Bone marrow (tissue), 2 donors: ENCODE measurements around the gene GPC2.
"Not testable (repeated sequence)": the region's sequence is repeated elsewhere in the genome, so short reads cannot be mapped to it uniquely, and the experiment has no call there.

Experiments used
- DNase-seq, 2 donors: peaks; one replicate each; lab custom pipeline; 2025; lab: John Stamatoyannopoulos, UW

Gene GPC2, protein sequence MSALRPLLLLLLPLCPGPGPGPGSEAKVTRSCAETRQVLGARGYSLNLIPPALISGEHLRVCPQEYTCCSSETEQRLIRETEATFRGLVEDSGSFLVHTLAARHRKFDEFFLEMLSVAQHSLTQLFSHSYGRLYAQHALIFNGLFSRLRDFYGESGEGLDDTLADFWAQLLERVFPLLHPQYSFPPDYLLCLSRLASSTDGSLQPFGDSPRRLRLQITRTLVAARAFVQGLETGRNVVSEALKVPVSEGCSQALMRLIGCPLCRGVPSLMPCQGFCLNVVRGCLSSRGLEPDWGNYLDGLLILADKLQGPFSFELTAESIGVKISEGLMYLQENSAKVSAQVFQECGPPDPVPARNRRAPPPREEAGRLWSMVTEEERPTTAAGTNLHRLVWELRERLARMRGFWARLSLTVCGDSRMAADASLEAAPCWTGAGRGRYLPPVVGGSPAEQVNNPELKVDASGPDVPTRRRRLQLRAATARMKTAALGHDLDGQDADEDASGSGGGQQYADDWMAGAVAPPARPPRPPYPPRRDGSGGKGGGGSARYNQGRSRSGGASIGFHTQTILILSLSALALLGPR

DNA sequence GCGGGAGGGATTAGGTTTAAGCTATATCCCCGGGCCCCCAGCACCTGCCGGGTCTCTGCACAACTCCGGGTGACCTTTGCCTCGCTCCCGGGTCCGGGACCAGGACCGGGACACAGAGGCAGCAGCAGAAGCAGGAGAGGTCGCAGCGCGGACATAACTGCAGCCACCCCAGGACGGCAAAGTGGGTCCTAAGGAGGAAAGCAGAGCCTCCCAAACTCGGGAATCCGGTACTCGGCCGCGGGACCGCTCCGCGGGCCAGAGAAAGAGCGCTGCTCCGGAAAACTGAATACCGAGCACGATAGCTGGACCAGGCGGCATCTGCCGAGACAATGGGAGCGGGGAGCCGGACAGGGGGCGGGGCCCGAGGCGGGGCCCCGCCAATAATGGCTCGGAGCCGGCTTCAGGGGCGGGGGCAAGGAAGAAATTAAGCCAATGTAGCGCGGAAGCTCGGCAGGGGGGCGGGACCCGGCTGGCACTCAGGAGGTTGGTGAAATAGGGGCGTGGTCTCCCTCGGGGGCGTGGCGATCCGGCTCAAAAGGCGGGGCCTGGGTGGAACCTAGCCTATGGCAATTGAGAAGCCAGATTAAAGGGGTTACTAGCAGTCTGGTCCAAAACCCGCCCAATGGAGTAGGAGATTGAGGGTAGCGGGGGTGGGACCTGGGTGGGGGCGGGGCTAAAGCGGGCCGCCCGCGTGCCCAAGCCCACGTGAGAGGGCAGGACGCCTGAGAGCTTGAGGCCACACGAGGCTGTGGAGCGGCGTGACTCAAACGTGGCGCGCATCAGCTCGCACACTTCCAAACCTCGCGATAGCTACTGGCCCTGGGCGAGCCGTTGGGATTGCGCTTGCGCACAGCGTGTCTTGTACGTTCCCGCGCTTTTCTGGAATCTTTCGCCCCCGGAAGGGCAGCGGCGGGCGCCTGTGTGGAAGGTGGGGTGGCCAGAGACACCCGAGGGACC lies at the start of gene GPC2, which contains the start of gene STAG3:
GPC2 (minus strand) TSS at position 337 of the 957 bp plus-strand sequence; CDS start at position 155, 182 bp downstream.
STAG3 (plus strand) TSS at position 874 of the 957 bp plus-strand sequence. CDS start 2,639 bp downstream, outside the sequence.
- DNase-seq, result peak; percentile 87 to 95

DNA sequence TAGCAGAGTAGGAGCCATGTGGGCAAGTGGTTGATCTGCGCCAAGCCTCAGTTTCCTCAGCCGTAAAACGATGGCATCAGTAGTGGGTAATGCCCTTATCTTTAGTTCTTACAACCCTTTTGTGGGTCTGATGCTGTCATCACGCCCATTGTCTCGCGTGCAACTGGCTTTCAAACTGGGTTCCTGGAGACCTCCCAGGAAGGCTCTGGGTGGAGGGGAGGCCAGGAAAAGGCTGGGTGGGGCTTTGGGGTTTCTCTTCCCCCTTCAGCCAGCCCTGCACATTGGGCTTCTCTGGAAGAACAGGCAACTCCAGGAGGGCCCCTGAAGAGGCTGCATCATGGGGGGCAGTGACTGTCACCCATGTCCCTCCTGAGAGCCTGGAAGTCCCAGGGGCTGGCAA lies 47.7 kb upstream of the GPC2 start:
- DNase-seq, result not testable (repeated sequence)

DNA sequence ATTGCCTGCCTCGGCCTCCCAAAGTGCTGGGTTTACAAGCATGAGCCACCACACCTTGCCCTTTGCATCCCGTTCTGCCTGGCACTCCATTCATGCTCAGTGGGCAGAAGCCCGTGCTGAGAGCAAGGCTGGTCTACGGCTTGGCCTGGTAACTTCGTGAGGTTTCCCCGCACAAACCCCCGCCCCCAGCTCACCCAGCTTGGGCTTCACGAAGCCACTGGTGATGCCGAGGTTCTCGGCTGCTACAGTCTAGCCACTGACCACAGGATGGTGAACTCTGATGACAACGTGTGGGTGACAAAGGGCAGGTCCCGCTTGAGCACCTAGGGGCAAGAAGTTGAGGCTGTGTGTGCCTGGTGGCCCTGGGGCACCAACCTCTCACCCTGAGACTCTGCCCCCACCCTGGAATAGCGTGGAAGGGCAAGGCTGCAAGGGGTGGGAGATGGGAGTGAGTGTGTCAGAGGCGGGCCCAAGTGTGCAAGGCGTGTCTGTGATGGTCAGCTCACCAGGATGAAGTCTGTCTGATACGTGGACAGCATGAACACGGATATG lies 46.3 kb upstream of the GPC2 start:
- not testable (repeated sequence) for DNase-seq

GRCh38 chr7:100222445-100223132 lies 45.4 kb upstream of the GPC2 start:
- no peak for DNase-seq

DNA sequence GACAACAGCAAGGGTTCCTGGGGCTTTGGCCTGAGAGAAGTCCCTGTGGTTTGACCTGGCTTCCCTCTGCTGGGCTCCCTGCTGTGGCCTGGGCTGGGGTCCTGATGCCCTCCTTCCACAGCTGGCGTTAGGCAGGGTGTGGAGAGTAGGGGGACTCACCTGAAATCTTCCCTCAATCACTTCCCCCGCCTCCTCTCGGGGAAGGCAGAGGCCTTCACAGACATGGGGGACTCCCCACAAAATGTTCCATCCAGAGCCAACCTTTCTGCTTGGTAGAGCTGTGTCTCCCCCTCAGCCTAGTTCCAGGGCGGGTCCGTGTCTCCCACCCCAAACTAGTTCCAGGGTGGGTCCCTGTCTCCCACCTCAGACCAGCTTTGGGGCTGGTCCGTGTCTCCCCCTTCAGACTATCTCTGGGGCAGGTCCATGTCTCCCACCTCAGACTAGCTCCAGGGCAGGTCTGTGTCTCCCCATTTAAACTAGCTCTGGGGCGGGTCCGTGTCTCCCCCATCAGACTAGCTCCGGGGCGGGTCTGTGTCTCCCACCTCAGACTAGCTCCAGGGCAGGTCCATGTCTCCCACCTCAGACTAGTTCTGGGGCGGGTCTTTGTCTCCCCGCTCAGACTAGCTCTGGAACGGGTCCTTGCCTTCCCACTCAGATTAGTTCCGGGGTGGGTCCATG lies 44.7 kb upstream of the GPC2 start:
- no peak for DNase-seq

DNA sequence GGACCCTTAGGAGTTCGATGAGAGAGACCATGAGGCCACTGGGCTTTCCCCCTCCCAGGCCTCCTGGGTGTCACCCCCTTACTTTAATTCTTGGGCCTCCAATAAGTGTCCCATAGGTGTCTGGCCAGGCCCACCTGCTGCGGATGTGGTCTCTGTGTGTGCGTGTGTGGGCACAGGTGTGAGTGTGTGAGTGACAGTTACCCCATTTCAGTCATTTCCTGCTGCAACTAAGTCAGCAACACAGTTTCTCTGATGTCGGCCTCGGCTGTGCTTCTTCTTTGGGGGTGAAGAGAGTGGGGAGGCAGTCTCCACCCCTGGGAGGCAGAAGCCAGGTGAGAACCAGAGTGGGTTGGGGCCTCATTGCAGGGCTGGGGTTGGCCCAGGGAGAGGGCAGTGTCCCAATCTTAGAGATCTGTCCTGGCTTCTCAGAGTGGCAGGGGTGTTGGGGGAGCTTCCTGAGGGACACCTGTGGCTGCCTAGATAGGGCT lies 44.1 kb upstream of the GPC2 start:
- no peak for DNase-seq

- no peak for DNase-seq
These were observed 43.5 kb upstream of the GPC2 start for GRCh38 chr7:100220586-100221230.

GRCh38 chr7:100219801-100220585 lies 42.8 kb upstream of the GPC2 start, which contains the start of gene PVRIG:
PVRIG (plus strand) TSS chr7:100219949; CDS start chr7:100219971, 22 bp downstream.
- DNase-seq, result not testable (repeated sequence)

DNA sequence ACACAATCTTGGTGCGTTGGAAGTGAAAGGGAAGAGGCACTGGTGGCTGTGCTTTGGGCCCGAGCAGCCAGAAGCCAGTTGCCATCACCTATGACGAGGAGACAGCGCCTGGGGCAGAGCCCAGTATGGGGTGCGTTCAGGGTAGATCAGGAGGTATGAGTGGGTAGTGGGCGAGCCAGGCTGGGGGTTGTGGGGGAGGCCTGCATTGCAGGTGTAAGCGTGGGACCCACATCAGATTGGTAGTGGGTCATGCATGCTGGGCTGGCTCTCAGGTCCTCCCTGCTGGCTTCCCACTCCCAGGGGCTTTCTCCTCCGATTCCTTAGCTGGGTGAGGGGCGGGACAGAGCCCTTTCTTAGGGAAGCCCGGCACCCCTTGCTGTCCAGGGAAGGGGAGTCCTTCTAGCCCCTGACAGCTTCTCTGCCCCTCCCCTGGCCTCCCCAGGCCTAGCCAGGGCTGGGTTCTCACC lies 42.1 kb upstream of the GPC2 start:
- DNase-seq, result no peak

DNA sequence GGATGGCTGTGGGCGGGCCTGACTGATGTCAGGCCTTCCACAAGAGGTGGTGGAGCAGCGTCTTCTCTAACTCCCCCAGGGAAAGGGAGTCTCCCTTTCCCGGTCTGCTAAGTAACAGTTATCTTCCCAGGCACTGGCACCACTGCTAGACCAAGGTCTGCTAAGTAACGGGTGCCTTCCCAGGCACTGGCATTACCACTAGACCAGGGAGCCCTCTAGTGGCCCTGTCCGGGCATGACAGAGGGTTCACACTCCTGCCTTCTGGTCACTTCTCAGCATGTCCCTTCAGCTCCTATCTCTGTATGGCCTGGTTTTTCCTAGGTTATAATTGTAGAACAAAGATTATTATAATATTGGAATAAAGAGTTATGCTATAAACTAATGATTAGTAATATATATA lies 40.8 kb upstream of the GPC2 start:
- peak; percentile 20 to 45 for DNase-seq

- DNase-seq, result no peak
These were observed 38.7 kb upstream of the GPC2 start for GRCh38 chr7:100215895-100216294.

GRCh38 chr7:100214356-100214755 lies 37.2 kb upstream of the GPC2 start:
- DNase-seq, result not testable (repeated sequence)

- DNase-seq, result no peak
These were observed 36.5 kb upstream of the GPC2 start for GRCh38 chr7:100213672-100214071.

- DNase-seq, result no peak
These were observed 35.6 kb upstream of the GPC2 start for GRCh38 chr7:100212631-100213286.

DNA sequence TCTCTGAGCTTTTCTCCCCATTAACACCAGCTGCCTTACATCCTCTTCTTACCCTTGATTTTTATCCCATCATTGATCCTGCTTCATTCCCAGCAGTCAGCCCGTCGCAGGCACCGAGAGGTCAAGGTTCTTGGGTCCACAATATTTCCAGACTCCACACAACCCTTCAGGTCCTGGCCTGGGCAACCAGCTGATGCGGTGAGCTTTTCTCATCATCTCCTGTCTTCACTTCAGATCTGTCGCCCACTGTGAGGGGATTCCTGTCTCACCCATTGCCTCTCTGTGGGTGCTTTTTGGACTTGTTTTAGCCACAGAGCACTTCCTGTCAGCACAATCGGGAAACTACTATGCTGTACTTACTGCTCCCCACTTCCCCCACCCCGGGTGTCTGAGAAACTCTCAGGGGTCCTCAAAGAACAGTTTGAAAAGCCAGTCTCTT lies 34.2 kb upstream of the GPC2 start:
- DNase-seq, result no peak

- no peak for DNase-seq
These were observed 33.6 kb upstream of the GPC2 start for GRCh38 chr7:100210805-100211204.

GRCh38 chr7:100209493-100209892 lies 32.3 kb upstream of the GPC2 start:
- DNase-seq, result no peak

DNA sequence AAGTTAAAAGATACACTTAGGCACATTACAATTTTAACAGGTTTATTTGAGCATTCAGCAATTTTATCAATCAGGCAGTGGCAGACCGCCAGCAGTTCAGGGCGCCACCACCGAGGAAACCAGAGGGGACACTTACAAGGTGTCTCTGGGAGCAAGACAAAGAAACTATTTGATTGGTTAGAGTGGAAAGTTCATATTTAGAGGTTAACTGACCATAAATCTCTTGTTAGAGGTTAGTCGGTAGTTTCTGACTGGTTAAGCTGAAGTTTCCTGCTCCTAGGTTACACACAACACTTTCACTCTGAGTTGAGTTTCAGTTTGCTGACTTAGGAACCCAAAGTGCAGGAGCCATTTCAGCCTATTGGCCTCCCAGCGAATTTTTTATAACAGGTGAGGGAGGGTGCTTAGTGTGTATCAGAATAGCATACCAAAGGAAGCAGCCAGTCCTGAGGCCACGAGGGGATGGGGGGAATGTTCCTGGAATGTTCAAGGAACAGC lies 31.8 kb upstream of the GPC2 start:
- no peak for DNase-seq
